ENCODE results near the gene AMD1.
"Not testable (repeated sequence)": the region's sequence is repeated elsewhere in the genome, so short reads cannot be mapped to it uniquely, and the experiment has no call there.

Gene AMD1

DNA sequence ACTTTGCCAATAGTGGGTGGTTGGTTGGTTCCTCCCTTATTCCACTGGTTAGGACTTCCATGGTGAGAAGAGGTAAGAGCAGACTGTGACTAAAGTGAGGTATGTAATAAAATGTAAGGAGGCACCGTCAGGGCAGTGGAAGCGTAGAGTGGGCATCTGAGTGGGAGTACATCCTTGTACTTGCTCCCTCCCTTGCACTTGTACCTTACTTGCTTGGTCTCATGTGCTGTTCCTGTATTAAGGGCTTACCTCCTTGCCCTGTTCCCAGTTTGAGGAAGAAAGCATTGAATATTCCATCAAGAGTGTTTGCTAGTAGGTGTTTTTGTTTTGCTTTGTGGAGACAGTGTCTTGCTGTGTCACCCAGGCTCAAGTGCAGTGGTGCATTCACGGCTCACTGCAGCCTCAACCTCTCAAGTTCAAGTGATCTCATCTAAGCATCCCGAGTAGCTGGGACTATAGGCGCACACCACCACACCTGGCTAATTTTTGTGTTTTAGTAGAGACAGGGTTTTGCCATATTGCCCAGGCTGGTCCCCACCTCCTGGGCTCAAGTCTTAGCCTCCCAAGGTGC, 25.5 kb downstream of the AMD1 start:
- Mint-ChIP-seq H3K27me3 (ENCODE audit: low read depth) (no peaks in the 10 kb centered on the region), H3K4me3 (no peak overlapping the region)

DNA sequence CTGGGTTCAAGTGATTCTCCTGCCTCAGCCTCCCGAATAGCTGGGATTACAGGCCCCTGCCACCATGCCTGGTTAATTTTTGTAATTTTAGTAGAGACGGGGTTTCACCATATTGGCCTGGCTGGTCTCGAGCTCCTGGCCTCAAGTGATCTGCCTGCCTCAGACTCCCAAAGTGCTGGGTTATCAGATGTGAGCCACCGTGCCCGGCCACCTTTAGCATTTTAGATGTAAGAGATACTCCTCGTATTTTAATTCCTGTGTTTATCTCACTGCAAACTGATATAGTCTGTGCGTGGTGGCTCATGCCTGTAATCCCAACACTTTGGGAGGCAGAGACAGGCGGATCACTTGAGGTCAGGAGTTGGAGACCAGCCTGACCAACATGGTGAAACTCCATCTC, 27.0 kb downstream of the AMD1 start:
- H3K4me1 Mint-ChIP-seq; H3K27me3 Mint-ChIP-seq (ENCODE audit: low read depth); H3K27ac Mint-ChIP-seq; H3K4me3 Mint-ChIP-seq: not testable (repeated sequence)
- Mint-ChIP-seq H3K9me3 (peaks cover 38% of the 10 kb centered on the region), H3K36me3 (ENCODE audit: low read depth) (peaks cover 76% of the 10 kb centered on the region)

More for the DNA sequence above, 25.5 kb downstream of the AMD1 start:
- TF ChIP-seq, protein P1, sequence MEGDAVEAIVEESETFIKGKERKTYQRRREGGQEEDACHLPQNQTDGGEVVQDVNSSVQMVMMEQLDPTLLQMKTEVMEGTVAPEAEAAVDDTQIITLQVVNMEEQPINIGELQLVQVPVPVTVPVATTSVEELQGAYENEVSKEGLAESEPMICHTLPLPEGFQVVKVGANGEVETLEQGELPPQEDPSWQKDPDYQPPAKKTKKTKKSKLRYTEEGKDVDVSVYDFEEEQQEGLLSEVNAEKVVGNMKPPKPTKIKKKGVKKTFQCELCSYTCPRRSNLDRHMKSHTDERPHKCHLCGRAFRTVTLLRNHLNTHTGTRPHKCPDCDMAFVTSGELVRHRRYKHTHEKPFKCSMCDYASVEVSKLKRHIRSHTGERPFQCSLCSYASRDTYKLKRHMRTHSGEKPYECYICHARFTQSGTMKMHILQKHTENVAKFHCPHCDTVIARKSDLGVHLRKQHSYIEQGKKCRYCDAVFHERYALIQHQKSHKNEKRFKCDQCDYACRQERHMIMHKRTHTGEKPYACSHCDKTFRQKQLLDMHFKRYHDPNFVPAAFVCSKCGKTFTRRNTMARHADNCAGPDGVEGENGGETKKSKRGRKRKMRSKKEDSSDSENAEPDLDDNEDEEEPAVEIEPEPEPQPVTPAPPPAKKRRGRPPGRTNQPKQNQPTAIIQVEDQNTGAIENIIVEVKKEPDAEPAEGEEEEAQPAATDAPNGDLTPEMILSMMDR (IDR thresholded peaks at IDR 0.05; ENCODE audit: unreplicated experiment in 3 of 3) = no peak
- Mint-ChIP-seq H3K27ac (no peak overlapping the region), H3K36me3 (ENCODE audit: low read depth) (peaks cover 84% of the 10 kb centered on the region), H3K4me1 (no peaks in the 10 kb centered on the region), H3K9me3 (peaks cover 25% of the 10 kb centered on the region)

DNA sequence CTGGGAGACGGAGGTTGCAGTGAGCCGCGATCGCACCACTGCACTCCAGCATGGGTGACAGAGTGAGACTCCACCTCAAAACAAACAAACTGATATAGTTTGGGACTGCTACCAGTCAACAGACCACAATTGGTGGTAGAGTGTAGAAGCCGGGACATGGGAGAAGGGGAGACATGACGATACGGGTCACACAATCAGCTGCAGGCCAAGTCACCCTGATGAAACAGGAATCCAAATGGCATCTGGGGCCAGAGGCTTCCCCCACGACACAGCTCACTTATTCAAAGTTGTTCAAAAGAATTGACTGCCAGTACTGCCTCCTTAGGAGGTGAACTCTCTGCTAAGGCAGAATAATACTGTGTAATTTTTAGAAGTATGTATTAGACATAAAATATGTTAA, 27.5 kb downstream of the AMD1 start:
- Mint-ChIP-seq H3K27me3 (ENCODE audit: low read depth) (no peaks in the 10 kb centered on the region), H3K36me3 (ENCODE audit: low read depth) (peaks cover 75% of the 10 kb centered on the region), H3K4me1 (no peaks in the 10 kb centered on the region), H3K4me3 (no peak overlapping the region), H3K9me3 (peaks cover 41% of the 10 kb centered on the region), H3K27ac (no peak overlapping the region)
- TF ChIP-seq, protein P1 (IDR thresholded peaks at IDR 0.05; ENCODE audit: unreplicated experiment in 3 of 3) = no peak

DNA sequence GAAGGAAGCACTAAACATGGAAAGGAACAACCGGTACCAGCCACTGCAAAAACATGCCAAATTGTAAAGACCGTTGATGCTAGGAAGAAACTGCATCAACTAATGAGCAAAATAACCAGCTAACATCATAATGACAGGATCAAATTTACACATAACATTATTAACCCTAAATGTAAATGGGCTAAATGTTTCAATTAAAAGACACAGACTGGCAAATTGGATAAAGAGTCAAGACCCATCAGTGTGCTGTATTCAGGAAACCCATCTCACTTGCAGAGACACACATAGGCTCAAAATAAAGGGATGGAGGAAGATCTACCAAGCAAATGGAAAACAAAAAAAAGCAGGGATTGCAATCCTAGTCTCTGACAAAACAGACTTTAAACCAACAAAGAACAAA, 31.7 kb downstream of the AMD1 start:
- H3K27ac Mint-ChIP-seq; H3K27me3 Mint-ChIP-seq (ENCODE audit: low read depth); H3K4me1 Mint-ChIP-seq; H3K4me3 Mint-ChIP-seq: not testable (repeated sequence)
- Mint-ChIP-seq H3K9me3 (peaks cover 52% of the 10 kb centered on the region), H3K36me3 (ENCODE audit: low read depth) (peaks cover 50% of the 10 kb centered on the region)

GRCh38 chr6:110930781-110931180, 56.2 kb downstream of the AMD1 start:
- Mint-ChIP-seq H3K36me3 (ENCODE audit: low read depth) (no peaks in the 10 kb centered on the region), H3K4me1 (no peaks in the 10 kb centered on the region), H3K27ac (no peak overlapping the region), H3K4me3 (no peak overlapping the region), H3K27me3 (ENCODE audit: low read depth) (peaks cover 4% of the 10 kb centered on the region), H3K9me3 (no peaks in the 10 kb centered on the region)
- TF ChIP-seq, protein P1 (IDR thresholded peaks at IDR 0.05; ENCODE audit: unreplicated experiment in 3 of 3) = no peak

DNA sequence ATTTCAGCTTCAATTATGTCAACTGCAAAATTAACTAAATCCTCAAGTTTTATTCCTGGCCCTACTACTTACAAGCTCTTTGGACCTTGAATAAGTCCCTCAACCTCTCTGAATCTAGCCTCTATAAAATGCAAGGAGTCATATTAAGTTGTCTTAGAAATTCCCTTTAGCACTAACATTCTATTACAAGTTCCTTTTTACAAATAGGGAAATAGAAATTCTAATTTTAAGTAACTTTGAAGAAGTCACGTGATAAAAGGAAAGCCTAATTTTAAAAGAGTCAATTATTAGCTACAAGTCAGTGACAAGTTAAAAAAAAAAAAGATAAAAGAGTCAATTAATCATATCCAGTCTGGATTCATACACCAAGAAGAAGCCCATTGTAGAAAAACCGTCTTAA, 59.3 kb downstream of the AMD1 start:
- Mint-ChIP-seq H3K27me3 (ENCODE audit: low read depth) (no peaks in the 10 kb centered on the region), H3K9me3 (no peaks in the 10 kb centered on the region), H3K36me3 (ENCODE audit: low read depth) (no peaks in the 10 kb centered on the region), H3K27ac (no peak overlapping the region), H3K4me1 (no peaks in the 10 kb centered on the region), H3K4me3 (no peak overlapping the region)
- TF ChIP-seq, protein P1 (IDR thresholded peaks at IDR 0.05; ENCODE audit: unreplicated experiment in 3 of 3) = no peak

DNA sequence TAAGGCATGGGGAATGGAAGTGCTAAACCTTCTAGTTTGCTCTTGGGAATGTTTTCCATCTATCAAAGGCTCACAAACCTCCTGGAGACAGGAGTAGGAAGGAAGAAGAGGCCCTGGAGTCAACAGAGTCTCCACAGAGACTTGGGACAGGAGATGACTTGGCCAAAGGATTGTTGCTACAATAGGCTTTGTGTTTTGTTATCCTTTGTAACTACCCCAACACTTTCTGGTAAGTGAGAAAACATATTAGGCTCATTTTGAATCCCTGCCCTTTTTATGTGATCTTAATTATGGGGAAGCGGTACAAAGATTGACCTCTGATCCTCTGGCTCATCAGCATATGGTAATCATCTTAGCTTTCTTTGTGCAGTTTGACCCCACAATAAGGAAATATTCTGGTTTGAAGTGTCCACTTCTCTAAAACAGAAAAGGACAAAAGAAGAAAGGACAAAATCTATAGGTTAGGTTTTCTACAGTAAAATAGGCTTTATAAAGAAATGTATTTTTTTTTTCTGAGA, 59.9 kb downstream of the AMD1 start:
- H3K4me3 Mint-ChIP-seq = no peak overlapping the region
- H3K27me3 Mint-ChIP-seq (ENCODE audit: low read depth) = no peaks in the 10 kb centered on the region
- no peaks in the 10 kb centered on the region for H3K9me3 Mint-ChIP-seq
- H3K36me3 Mint-ChIP-seq (ENCODE audit: low read depth) = no peaks in the 10 kb centered on the region
- TF ChIP-seq, protein P1 (IDR thresholded peaks at IDR 0.05; ENCODE audit: unreplicated experiment in 3 of 3) = no peak
- H3K4me1 Mint-ChIP-seq = no peaks in the 10 kb centered on the region
- H3K27ac Mint-ChIP-seq = no peak overlapping the region

All from nephron (organoid).